Measurements from ENCODE around the gene SPATA20. TPM values are rescaled to one million over a fixed set of nuclear protein-coding genes. Genes with fewer than 3 reads are reported as not detected.

The SPATA20 gene
- total RNA-seq, 3 donors from 2014 or later, result 54.3 to 95.3 (median 65.4) TPM

GRCh38 chr17:50511058-50511457, 35.9 kb upstream of the SPATA20 start:
- ATAC-seq, result no peak
- Histone ChIP-seq H3K9me3 (no peaks in the 10 kb centered on the region), H3K4me1 (ENCODE audit: low read depth) (no peaks in the 10 kb centered on the region), H3K36me3 (ENCODE audit: low read depth) (no peaks in the 10 kb centered on the region), H3K4me3 (no peak overlapping the region)
- intact Hi-C loops (cut with DNase I, micrococcal nuclease), result no loop called here
- peak in 1 of 3 donors; percentile 2 for DNase-seq
- no peak for TF ChIP-seq CTCF (IDR thresholded peaks at IDR 0.05)

GRCh38 chr17:50513495-50513894, 33.5 kb upstream of the SPATA20 start:
- DNase-seq (no peak), ATAC-seq (no peak)
- intact Hi-C loops (cut with DNase I, micrococcal nuclease), result no loop called here
- Histone ChIP-seq H3K4me1 (ENCODE audit: low read depth) (peaks cover 3% of the 10 kb centered on the region), H3K36me3 (ENCODE audit: low read depth) (no peaks in the 10 kb centered on the region), H3K9me3 (no peaks in the 10 kb centered on the region), H3K4me3 (no peak overlapping the region)
- no peak for TF ChIP-seq CTCF (IDR thresholded peaks at IDR 0.05)

GRCh38 chr17:50514388-50514787, 32.6 kb upstream of the SPATA20 start:
- Histone ChIP-seq H3K9me3 (no peaks in the 10 kb centered on the region), H3K4me1 (ENCODE audit: low read depth) (peaks cover 3% of the 10 kb centered on the region), H3K36me3 (ENCODE audit: low read depth) (no peaks in the 10 kb centered on the region), H3K4me3 (no peak overlapping the region)
- intact Hi-C loops (cut with DNase I, micrococcal nuclease), result no loop called here
- no peak for TF ChIP-seq CTCF (IDR thresholded peaks at IDR 0.05)
- DNase-seq (peak in 1 of 3 donors; percentile 10), ATAC-seq (no peak)

GRCh38 chr17:50514936-50515702, 31.9 kb upstream of the SPATA20 start:
- DNase-seq (peak in 1 of 3 donors; percentile 31), ATAC-seq (no peak)
- no peak for TF ChIP-seq CTCF (IDR thresholded peaks at IDR 0.05)
- peaks cover 3% of the 10 kb centered on the region for H3K4me1 ChIP-seq (ENCODE audit: low read depth)
- H3K9me3 ChIP-seq, result no peaks in the 10 kb centered on the region
- no peaks in the 10 kb centered on the region for H3K36me3 ChIP-seq (ENCODE audit: low read depth)
- no peak overlapping the region for H3K4me3 ChIP-seq
- intact Hi-C loops (cut with DNase I, micrococcal nuclease), result no loop called here

GRCh38 chr17:50517011-50517410, 30.0 kb upstream of the SPATA20 start:
- ATAC-seq (peak; percentile 65), DNase-seq (no peak)
- H3K4me1 ChIP-seq (ENCODE audit: low read depth), result peaks cover 3% of the 10 kb centered on the region
- TF ChIP-seq CTCF (IDR thresholded peaks at IDR 0.05), result no peak
- H3K4me3 ChIP-seq, result no peak overlapping the region
- intact Hi-C loops (cut with DNase I, micrococcal nuclease), result no loop called here
- H3K9me3 ChIP-seq, result no peaks in the 10 kb centered on the region
- no peaks in the 10 kb centered on the region for H3K36me3 ChIP-seq (ENCODE audit: low read depth)
